RPMI7951 (cell line): ENCODE results near the gene TNFRSF13B. TPM values are rescaled to one million over a fixed set of nuclear protein-coding genes. Genes with fewer than 3 reads are reported as not detected.
"Not testable (repeated sequence)": the region's sequence is repeated elsewhere in the genome, so short reads cannot be mapped to it uniquely, and the experiment has no call there.

Experiments used
- DNase-seq: peaks from one replicate; pipeline ENCODE4 v3.0.0-alpha.2; 2012; ENCODE audit warnings: low read depth
- total RNA-seq: library from RNA; depleted of rRNA; stranded (reverse); fragments of >200 nt; shearing (Covaris generic); gene quantifications from 2 replicates; pipeline ENCODE4 v1.2.3, GENCODE V29; 2014

Gene TNFRSF13B
- total RNA-seq, 1 experiment from 2014 or later, result not detected

DNA sequence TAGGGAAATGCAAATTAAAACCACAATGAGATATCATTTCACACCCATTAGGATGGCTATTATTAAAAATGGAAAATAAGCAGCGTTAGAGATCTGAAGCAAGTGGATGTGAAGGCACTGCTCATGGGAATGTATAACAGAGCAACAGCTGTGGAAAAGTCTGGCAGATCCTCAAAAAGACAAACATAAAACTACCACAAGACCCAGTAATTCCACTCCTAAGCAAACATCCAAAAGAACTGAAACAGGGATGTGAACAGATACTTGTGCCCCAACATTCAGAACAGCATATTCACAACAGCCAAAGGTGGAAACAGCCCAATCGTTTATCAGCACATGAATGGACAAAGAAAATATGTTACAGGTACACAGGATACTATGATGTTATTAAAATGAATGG lies 10.9 kb downstream of the TNFRSF13B start:
- DNase-seq, result not testable (repeated sequence)

GRCh38 chr17:16955011-16955410 lies 16.9 kb downstream of the TNFRSF13B start:
- not testable (repeated sequence) for DNase-seq

DNA sequence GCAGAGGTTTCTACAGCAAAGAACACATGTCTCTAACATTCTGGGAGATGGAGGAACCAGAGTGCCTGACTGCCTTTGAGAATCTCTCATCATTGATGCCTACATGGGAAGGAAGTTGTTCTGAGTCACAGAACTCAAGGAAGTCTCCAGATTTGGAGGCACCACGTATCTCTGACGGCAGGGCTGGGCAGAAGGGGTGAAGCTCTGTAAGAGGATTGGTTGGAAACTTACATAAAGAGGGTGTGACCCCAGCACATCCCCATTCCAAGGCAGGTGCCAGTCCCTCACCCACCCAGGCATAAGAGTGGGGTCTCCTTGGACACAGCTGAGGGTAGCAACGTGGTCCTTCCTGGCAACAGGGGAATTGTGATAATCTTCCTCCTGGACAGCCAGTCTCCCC lies 17.4 kb downstream of the TNFRSF13B start:
- no peak for DNase-seq

DNA sequence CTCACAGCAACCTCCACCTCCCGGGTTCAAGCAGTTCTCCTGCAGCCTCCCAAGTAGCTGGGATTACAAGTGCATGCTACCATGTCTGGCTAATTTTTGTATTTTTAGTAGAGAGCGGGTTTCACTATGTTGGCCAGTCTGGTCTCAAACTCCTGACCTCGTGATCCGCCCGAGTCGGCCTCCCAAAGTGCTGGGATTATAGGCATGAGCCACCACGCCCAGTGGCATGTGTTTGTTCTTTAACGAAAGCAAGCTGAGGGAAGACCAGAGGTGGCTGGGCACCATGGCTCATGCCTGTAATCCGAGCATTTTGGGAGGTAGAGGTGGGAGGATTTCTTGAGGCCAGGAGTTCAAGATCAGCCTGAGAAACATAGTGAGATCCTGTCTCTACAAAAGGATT lies 18.1 kb downstream of the TNFRSF13B start:
- no peak for DNase-seq

- no peak for DNase-seq
Observed at GRCh38 chr17:16953347-16953746, 18.6 kb downstream of the TNFRSF13B start.

- DNase-seq, result no peak
Observed at GRCh38 chr17:16952401-16952800, 19.5 kb downstream of the TNFRSF13B start.

DNA sequence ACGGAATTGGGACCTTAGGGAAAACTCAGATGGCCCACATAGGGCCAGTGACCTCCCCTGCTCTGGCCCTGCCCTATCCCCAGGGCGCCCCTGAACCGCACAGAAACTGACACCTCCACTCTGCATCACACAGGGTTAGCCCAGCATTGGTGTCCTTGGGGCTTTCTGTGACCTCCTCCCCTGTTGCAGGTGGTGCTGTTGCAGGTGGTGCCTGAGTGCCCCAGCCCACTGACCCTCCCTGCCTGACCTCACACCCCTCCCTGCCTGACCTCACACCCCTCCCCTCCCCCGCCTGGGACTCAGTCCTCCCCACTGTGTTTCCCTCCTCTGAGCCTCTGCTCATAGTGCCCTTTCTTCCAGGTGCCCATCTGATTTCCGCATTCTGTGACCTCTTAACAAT lies 21.4 kb downstream of the TNFRSF13B start:
- DNase-seq, result no peak

GRCh38 chr17:16948587-16949376 lies 23.1 kb downstream of the TNFRSF13B start:
- no peak for DNase-seq

DNA sequence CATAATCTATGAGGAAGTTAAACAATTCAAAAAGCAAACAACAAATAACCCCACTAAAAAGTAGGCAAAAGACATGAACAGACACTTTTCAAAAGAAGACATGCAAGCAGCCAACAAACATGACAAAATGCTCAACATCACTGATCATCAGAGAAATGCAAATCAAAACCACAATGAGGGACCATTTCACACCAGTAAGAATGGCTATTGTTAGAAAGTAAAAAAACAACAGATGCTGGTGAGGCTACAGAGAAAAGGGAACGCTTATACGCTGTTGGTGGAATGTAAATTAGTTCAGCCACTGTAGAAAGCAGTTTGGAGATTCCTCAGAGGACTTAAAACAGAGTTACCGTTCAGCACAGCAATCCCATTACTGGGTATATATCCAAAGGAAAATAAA lies 24.4 kb downstream of the TNFRSF13B start:
- no peak for DNase-seq

DNA sequence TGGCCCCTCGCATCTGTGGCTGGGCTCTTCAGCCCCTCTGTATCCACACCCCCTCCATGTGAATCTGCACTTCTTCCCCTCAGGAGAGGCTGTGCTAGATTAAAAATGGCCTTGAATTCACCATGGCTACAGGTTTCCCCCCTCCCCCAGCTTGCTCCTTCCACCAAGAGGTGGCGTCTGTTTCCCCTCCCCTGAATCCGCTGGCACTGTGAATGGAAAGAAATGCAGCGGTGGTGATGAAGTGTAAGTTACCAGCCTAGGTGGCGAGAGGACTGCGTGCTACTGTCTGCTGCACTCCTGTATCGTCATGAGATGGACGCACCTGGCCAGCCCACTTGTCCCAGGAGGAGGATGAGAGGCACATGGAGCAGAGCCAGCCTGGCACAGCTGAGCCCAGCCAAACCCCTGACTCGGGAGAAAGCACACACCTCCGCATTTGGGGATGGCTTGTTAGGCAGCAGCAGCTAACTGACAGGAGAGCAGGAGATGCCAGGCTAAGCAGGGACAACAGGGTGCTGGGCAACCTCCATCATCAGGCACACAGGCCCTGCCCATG lies 26.2 kb downstream of the TNFRSF13B start:
- DNase-seq, result no peak

- no peak for DNase-seq
Observed at GRCh38 chr17:16945136-16945482, 26.8 kb downstream of the TNFRSF13B start.

GRCh38 chr17:16944334-16945135 lies 27.4 kb downstream of the TNFRSF13B start:
- no peak for DNase-seq

- no peak for DNase-seq
Observed at GRCh38 chr17:16943541-16944333, 28.2 kb downstream of the TNFRSF13B start.

DNA sequence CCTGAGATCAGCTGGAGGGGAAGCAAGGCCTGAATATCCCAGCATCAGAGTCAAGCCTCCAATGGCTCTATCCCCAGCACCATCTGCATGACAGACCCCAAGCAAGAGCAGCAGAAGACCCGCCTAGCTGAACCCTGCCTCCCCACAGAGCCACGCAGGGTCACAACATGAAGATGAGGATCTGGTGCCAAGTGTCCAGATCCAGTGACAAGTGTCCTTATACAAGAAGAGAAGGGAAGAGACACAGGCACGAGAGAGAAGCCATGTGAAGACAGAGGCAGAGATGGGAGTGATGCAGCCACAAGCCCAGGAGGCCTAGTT lies 28.9 kb downstream of the TNFRSF13B start:
- DNase-seq, result no peak

- no peak for DNase-seq
Observed at GRCh38 chr17:16942141-16943031, 29.5 kb downstream of the TNFRSF13B start.

GRCh38 chr17:16941072-16942036 lies 30.6 kb downstream of the TNFRSF13B start:
- no peak for DNase-seq

DNA sequence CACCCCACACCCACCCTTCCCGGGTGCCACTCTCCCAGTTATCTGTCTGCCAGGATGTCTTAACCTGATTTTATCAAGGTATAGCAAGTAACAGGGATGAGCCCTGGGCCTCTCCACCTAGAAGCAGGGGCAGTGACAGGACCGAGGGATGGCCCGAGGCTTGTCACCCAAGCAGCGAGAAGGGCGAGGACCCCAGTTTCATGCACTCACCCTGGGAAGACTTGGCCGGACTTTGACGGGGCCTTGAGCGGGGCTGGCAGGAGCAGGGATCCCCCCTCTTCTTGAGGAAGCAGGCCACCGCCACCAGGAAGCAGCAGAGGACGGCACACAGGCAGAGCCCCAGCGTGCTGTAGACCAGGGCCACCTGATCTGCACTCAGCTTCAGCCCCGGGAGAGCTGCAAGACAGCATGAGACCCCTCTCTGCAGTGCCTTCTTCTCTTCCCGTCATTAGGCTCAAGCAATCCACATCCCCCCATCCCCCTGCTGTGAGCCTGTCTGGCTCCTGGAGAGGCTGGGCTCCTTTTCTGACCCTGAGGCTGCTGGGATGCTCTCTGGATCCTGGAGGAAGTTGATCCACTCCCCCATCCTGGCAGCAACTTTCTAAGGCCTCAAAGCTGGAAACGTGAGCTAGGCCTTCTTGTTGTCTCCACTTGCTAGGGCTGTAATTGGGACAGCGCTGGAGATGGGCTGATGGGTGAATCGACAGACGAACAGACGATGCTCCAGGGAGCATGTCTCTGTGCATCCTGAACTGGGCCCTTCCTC lies 31.6 kb downstream of the TNFRSF13B start:
- DNase-seq, result no peak

DNA sequence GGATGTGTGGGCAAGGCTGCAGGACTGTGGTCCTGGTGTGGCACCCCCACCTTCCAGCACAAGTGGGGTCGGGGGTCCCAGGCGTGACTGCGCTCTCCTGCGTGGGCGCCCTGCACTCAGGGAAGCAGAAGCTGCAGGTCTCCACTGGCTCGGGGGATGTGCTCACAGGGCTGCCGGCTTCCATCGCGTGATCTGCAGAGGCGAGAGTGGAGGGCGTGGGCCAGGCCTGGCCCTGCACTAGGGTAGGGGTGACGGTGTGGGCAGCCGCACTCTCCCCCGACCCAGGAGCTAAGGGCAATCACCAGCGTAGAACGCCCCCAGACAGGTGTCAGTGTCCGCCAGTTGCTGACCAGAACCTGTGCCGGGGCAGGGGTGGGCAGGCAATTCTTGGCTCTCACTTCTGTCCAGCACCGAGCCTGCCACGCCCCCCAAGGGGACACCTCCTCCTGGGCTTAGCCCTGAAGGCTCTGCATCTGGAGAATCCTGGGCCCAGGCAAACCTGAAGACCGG lies 32.3 kb downstream of the TNFRSF13B start:
- DNase-seq, result no peak

DNA sequence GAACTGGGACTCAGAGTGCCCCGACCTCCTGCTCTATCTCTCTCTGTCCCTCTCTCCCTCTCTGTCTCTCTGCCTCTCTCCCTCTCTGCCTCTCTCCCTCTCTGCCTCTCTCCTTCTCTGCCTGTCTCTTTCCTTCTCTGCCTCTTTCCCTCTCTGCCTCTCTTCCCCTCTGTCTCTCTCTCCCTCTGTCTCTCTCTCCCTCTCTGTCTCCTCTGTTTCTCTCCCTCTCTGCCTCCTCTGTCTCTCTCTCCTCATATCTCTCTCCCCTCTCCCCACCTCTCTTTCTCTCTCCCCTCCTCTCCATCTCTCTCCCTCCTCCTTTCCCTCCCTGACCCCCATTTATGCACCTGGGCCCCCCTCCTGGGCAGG lies 32.7 kb downstream of the TNFRSF13B start:
- DNase-seq, result no peak
